Measurements from ENCODE around the gene MAP3K12.

DNA sequence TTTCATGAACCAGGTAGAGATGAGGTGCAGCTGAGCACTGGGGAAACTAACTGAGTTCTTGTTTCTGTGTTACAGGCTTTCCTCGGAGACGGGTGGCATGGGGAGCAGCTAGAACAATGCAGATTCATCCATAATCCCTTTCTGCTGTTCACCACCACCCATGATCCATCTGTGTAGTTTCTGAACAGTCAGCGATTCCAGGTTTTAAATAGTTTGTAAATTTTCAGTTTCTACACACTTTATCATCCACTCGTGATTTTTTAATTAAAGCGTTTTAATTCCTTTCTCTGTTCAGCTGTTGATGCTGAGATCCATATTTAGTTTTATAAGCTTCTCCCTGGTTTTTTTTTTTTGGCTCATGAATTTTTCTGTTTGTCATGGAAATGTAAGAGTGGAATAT, 19.9 kb downstream of the MAP3K12 start:
- no peak for TF ChIP-seq MED13 (CRISPR knock-in tag; IDR thresholded peaks at IDR 0.05)
- TF ChIP-seq TEAD2 (CRISPR knock-in tag; IDR thresholded peaks at IDR 0.05): no peak
- TF ChIP-seq, protein P1, sequence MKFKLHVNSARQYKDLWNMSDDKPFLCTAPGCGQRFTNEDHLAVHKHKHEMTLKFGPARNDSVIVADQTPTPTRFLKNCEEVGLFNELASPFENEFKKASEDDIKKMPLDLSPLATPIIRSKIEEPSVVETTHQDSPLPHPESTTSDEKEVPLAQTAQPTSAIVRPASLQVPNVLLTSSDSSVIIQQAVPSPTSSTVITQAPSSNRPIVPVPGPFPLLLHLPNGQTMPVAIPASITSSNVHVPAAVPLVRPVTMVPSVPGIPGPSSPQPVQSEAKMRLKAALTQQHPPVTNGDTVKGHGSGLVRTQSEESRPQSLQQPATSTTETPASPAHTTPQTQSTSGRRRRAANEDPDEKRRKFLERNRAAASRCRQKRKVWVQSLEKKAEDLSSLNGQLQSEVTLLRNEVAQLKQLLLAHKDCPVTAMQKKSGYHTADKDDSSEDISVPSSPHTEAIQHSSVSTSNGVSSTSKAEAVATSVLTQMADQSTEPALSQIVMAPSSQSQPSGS (CRISPR knock-in tag; IDR thresholded peaks at IDR 0.05): no peak
- no peak for TF ChIP-seq ZNF124 (CRISPR knock-in tag; IDR thresholded peaks at IDR 0.05)
- TF ChIP-seq, protein P2, sequence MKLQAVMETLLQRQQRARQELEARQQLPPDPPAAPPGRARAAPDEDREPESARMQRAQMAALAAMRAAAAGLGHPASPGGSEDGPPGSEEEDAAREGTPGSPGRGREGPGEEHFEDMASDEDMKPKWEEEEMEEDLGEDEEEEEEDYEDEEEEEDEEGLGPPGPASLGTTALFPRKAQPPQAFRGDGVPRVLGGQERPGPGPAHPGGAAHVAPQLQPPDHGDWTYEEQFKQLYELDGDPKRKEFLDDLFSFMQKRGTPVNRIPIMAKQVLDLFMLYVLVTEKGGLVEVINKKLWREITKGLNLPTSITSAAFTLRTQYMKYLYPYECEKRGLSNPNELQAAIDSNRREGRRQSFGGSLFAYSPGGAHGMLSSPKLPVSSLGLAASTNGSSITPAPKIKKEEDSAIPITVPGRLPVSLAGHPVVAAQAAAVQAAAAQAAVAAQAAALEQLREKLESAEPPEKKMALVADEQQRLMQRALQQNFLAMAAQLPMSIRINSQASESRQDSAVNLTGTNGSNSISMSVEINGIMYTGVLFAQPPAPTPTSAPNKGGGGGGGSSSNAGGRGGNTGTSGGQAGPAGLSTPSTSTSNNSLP (IDR thresholded peaks at IDR 0.05; ENCODE audit: low read depth, low read length): no peak
- TF ChIP-seq NR2C2 (CRISPR knock-in tag; IDR thresholded peaks at IDR 0.05; ENCODE audit: borderline replicate concordance): no peak

Measured in HepG2 (cell line).